ENCODE measurements around the gene TCF12.

TCF12 gene

GRCh38 chr15:57337868-57338411, 419.5 kb downstream of the TCF12 start:
- DNase-seq (ENCODE audit: low read depth in 2 of 2), result no peak

- no peak for DNase-seq (ENCODE audit: low read depth in 2 of 2)
These were observed 420.9 kb downstream of the TCF12 start for GRCh38 chr15:57339321-57339720.
